Lower lobe of right lung (tissue), 2 donors: Measurements from ENCODE around the gene RTN4. TPM values are rescaled to one million over a fixed set of nuclear protein-coding genes. Genes with fewer than 3 reads are reported as not detected.

Experiments
- ATAC-seq, 2 donors: fragments of 200-7000 bp; cut with Tn5 transposase; one replicate each; pipeline ENCODE4 v1.9.1; 2020 to 2022; ENCODE audit warnings: mild to moderate bottlenecking in 2 of 2, moderate library complexity in 2 of 2
- DNase-seq: peaks from one replicate; pipeline ENCODE4 v3.0.0-alpha.2; 2020
- H3K27ac ChIP-seq: fragments of 200-600 bp; one replicate; pipeline ENCODE4 v1.8.0; 2022
- H3K27me3 ChIP-seq: fragments of 200-600 bp; one replicate; pipeline ENCODE4 v1.8.0; 2022; ENCODE audit warnings: low read depth
- H3K36me3 ChIP-seq: fragments of 200-600 bp; one replicate; pipeline ENCODE4 v1.8.0; 2022; ENCODE audit warnings: mild to moderate bottlenecking
- H3K4me1 ChIP-seq: fragments of 200-600 bp; one replicate; pipeline ENCODE4 v1.8.0; 2022
- H3K4me3 ChIP-seq: fragments of 200-600 bp; one replicate; pipeline ENCODE4 v1.8.0; 2022; ENCODE audit warnings: mild to moderate bottlenecking
- H3K9me3 ChIP-seq: fragments of 200-600 bp; one replicate; pipeline ENCODE4 v1.8.0; 2022
- intact Hi-C: fragments of 100-400 bp; cut with DNase I; formaldehyde crosslinking; loops from one replicate; pipeline ENCODE4 v1.11.0; 2022
- total RNA-seq: library from RNA; stranded (reverse); fragmentation: NEBNext Ultra II Directional; extraction: Animal tissue kit (Norgen Biotek cat#: 25700); gene quantifications from one replicate; pipeline ENCODE4 v1.2.1, GENCODE V29; 2021
- TF ChIP-seq, protein P1 (sequence below): fragments of 200-600 bp; IDR thresholded peaks from one replicate; pipeline ENCODE4 v1.8.0; 2022; ENCODE audit warnings: antibody characterized with exemption, mild to moderate bottlenecking
- donor health status: DM: no; HTN: yes; CAD: no; lungs with severe emphysema.

Gene RTN4
- total RNA-seq, 1 donor from 2014 or later = 317 TPM

DNA sequence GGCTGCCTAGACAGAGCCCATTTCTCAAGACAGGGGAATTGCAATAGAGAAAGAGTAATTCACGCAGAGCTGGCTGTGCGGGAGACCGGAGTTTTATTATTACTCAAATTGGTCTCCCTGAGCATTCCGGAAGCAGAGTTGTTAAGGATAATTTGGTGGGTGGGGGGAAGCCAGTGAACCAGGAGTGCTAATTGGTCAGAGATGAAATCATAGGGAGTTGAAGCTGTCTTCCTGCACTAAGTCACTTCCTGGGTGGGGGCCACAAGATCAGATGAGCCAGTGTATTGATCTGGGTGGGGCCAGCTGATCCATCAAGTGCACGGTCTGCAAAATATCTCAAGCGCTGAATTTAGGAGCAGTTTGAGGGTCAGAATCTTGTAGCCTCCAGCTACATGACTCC lies 84.8 kb downstream of the RTN4 start:
- DNase-seq = no peak

DNA sequence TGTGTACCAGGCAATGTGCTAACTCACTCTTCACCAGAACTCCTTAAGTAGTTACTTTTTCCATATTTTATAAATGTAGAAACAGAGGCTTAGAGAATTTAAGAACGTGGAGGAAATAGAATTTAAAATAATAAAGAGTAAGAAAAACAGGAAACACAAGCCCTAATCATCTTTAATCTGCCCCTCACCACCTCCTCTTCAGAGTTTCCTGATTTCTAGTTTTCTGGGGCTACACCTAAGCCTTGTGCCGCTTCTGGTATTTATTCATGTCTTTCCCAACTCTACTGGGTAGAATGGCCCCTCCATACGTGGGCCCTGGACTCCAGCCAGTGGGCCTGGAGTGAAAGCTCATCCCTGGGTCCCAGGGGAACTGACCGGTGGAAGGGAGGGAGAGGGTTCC lies 85.4 kb downstream of the RTN4 start:
- Histone ChIP-seq H3K36me3 (peaks cover 5% of the 10 kb centered on the region), H3K4me3 (no peak overlapping the region), H3K9me3 (no peaks in the 10 kb centered on the region), H3K27ac (no peak overlapping the region), H3K4me1 (peaks cover 10% of the 10 kb centered on the region), H3K27me3 (no peaks in the 10 kb centered on the region)
- ATAC-seq (no peak), DNase-seq (no peak)
- TF ChIP-seq, protein P1, sequence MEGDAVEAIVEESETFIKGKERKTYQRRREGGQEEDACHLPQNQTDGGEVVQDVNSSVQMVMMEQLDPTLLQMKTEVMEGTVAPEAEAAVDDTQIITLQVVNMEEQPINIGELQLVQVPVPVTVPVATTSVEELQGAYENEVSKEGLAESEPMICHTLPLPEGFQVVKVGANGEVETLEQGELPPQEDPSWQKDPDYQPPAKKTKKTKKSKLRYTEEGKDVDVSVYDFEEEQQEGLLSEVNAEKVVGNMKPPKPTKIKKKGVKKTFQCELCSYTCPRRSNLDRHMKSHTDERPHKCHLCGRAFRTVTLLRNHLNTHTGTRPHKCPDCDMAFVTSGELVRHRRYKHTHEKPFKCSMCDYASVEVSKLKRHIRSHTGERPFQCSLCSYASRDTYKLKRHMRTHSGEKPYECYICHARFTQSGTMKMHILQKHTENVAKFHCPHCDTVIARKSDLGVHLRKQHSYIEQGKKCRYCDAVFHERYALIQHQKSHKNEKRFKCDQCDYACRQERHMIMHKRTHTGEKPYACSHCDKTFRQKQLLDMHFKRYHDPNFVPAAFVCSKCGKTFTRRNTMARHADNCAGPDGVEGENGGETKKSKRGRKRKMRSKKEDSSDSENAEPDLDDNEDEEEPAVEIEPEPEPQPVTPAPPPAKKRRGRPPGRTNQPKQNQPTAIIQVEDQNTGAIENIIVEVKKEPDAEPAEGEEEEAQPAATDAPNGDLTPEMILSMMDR = no peak
- intact Hi-C loops = no loop called here

More for the DNA sequence above, 84.8 kb downstream of the RTN4 start:
- Histone ChIP-seq H3K4me1 (peaks cover 15% of the 10 kb centered on the region), H3K4me3 (no peak overlapping the region), H3K36me3 (peaks cover 11% of the 10 kb centered on the region), H3K27ac (no peak overlapping the region), H3K9me3 (no peaks in the 10 kb centered on the region), H3K27me3 (no peaks in the 10 kb centered on the region)
- intact Hi-C loops = no loop called here
- TF ChIP-seq, protein P1 = no peak
- ATAC-seq = no peak

DNA sequence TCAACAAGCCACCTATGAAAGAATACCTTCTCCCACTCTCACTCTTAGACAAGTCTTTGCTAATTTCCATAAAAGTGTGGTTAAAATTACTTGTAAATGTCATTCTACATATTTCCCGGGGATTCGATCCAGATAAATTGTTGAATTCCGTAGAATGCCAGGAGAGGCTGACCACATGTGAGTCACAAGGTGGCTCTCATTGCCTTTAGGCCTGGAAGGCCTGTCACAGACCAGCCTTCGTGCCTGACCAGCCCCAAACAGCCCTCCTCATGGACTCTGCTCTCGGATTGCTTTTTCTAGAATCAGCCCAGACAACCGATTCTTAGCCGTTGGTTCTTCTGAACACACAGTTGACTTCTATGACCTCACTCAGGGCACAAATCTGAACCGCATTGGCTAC lies 86.0 kb downstream of the RTN4 start:
- no peak overlapping the region for H3K4me3 ChIP-seq
- no peaks in the 10 kb centered on the region for H3K27me3 ChIP-seq
- H3K36me3 ChIP-seq = no peaks in the 10 kb centered on the region
- intact Hi-C loops = no loop called here
- H3K27ac ChIP-seq = no peak overlapping the region
- H3K4me1 ChIP-seq = peaks cover 10% of the 10 kb centered on the region
- ATAC-seq (no peak), DNase-seq (no peak)
- no peaks in the 10 kb centered on the region for H3K9me3 ChIP-seq
- TF ChIP-seq, protein P1 = no peak

- intact Hi-C loops = no loop called here
- no peak overlapping the region for H3K4me3 ChIP-seq
- no peaks in the 10 kb centered on the region for H3K36me3 ChIP-seq
- H3K4me1 ChIP-seq = peaks cover 10% of the 10 kb centered on the region
- H3K9me3 ChIP-seq = no peaks in the 10 kb centered on the region
- TF ChIP-seq, protein P1 = no peak
- peak overlapping the region; percentile 42 for H3K27ac ChIP-seq
- ATAC-seq = peak; percentile 5 to 7
- H3K27me3 ChIP-seq = no peaks in the 10 kb centered on the region
- no peak for DNase-seq
These were observed 86.8 kb downstream of the RTN4 start for GRCh38 chr2:54963476-54963875.

DNA sequence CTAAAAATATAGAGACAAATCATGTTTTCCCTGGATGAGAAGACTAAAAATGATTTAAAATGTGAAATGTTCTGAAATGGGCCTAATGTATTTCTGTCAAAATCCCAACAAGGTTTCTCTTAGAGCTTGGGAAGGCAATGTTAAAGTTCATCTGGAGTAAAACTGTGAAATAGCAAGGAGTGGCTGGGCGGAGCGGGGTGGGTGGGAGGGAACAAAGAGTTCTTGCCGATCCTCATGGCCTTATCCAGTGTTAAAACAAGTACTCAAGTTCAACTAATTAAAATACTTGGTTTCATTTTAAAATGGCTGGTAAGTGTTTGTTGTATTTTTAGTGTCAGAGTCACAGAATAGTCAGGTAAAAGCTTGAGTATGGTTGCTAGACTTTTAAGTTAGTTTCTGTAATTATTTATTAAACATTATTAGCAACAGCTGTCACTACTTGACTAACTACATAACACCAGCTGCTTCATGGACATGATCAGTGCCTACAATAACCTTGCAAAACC lies 87.3 kb downstream of the RTN4 start:
- intact Hi-C loops = no loop called here
- peak; percentile 61 to 80 for ATAC-seq
- H3K27me3 ChIP-seq = no peaks in the 10 kb centered on the region
- no peaks in the 10 kb centered on the region for H3K9me3 ChIP-seq
- H3K36me3 ChIP-seq = no peaks in the 10 kb centered on the region
- peaks cover 10% of the 10 kb centered on the region for H3K4me1 ChIP-seq
- no peak for DNase-seq
- peak overlapping the region; percentile 49 for H3K27ac ChIP-seq
- no peak overlapping the region for H3K4me3 ChIP-seq
- TF ChIP-seq, protein P1 = no peak

DNA sequence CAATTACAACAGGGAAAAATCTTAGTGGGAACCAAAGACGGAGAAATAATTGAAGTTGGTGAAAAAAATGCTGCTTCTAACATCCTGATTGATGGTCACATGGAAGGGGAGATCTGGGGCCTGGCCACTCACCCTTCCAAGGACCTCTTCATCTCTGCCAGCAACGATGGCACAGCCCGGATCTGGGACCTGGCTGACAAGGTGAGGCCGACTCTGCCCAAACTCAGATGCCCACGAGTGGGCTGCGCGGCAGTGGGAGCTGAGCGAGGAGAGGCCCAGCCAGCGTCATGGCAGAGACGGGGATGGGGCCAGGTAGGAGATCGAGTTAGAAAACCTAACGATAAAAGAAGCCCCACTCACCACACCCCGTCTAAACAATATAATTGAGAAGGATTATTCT lies 87.7 kb downstream of the RTN4 start:
- intact Hi-C loops = no loop called here
- Histone ChIP-seq H3K27me3 (no peaks in the 10 kb centered on the region), H3K4me1 (peaks cover 10% of the 10 kb centered on the region), H3K4me3 (no peak overlapping the region), H3K36me3 (no peaks in the 10 kb centered on the region), H3K27ac (peak overlapping the region; percentile 49), H3K9me3 (no peaks in the 10 kb centered on the region)
- no peak for ATAC-seq
- TF ChIP-seq, protein P1 = no peak
- no peak for DNase-seq
